ENCODE measurements around the gene LRIG1.

The LRIG1 gene

GRCh38 chr3:66489115-66489514 is 11.7 kb downstream of the LRIG1 start:
- DNase-seq (ENCODE audit: low spot score), result no peak

DNA sequence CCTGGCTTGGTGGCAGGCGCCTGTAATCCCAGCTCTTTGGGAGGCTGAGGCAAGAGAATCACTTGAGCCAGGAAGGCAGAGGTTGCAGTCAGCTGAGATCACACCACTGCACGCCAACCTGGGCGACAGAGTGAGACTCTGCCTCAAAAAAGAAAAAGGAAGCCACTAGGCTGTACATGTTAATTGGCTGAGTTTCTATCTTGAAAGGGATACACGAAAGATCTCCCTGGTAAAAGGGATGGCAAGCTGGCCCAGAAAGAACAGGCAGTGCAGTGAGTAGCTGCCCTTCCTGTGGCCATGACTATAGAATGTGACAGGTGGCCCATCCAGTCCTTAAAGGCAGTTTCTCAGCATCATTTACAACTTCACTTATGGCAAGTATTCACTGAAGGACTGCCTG is 12.3 kb downstream of the LRIG1 start:
- no peak for DNase-seq (ENCODE audit: low spot score)

DNA sequence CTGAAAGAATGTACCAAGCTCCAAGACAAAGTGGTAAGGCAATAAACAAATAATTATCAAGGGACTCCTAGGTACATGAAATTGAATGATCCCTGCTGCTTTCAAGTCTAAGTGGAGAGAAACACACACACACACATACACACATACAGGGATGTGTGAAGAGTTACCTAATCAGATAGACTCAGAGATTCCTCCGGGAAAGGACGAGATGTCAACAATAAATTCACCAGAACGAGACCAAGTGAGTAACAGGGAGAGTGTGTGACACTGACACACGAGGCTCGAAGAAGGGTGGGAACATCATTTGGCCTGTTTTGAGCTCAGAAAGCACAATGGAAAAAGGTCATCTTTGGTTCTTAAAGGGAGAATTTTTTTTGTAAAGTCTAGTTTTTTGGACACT is 13.4 kb downstream of the LRIG1 start:
- DNase-seq (ENCODE audit: low spot score), result no peak

DNA sequence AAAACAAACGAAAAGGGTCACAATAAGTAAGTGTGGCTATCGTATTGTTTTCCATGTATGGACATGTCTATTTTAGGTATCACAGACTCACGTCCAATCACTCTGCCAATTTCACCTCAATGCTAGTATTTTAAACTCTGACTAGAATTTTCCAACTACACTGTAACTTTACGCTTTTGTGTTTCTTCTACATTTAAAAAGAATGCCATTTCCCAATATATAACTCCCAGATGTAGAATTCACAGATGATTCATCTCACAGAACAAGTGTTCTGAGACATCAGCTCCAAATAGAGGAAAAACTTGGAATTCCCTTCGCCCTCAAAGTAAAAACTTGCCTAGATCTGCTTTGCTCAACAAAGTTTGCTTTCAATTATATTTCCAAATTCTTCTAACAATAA is 14.2 kb downstream of the LRIG1 start:
- no peak for DNase-seq (ENCODE audit: low spot score)

- no peak for DNase-seq (ENCODE audit: low spot score)
Observed at GRCh38 chr3:66486202-66486601, 14.6 kb downstream of the LRIG1 start.

DNA sequence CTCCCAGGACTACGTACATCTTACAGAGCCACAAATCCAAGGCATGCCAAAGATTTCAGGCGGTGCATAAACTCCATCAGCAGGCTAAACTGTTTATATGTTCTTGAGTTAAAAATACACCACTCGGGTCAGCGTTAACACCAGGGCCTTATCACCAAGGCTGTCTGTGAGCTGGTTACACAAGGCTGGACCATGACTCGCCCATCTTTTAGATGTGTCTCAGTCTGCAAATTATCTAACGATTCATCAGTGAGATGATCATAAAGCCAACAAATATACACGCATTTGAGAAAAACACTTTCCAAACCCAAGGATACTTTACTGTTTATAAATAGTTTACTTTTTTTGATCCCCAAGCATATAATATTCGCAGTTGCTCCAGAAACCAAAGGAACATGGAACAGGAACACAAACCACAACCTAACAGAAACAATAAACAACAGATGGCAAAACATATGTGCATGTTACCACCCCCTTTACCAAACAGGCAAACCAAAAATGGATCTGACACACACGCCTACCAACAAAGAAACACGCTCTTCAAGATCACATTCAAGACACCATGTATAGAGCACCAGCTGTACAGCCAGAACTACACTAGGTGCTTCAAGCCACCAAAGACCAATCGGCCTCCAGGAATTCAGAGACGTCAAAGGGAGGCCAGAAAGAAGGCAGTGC is 15.4 kb downstream of the LRIG1 start:
- DNase-seq (ENCODE audit: low spot score), result no peak

- DNase-seq (ENCODE audit: low spot score), result no peak
Observed at GRCh38 chr3:66484106-66484844, 16.5 kb downstream of the LRIG1 start.

GRCh38 chr3:66483409-66483906 is 17.4 kb downstream of the LRIG1 start:
- no peak for DNase-seq (ENCODE audit: low spot score)

- peak; percentile 98 for DNase-seq (ENCODE audit: low spot score)
Observed at GRCh38 chr3:66483006-66483405, 17.8 kb downstream of the LRIG1 start.

DNA sequence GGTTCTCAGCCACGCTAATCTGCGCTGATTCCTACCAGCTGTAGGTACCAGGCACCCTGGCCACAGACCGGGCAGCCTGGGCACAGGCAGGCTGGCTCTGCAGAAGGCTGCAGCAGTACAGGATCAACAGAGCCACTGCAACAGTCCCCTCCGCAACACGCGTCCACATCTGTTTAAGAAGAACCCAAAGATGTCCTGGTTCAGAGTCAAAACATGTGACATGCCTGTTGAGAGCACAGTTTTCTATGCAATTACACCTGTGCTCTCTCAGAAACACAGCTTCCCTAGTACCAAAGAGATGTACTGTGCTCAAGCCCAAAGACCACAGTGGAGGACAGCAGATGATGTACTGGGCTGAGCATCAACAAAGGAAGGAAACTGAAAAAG is 18.8 kb downstream of the LRIG1 start:
- DNase-seq (ENCODE audit: low spot score), result peak; percentile 74

- no peak for DNase-seq (ENCODE audit: low spot score)
Observed at GRCh38 chr3:66481071-66482017, 19.5 kb downstream of the LRIG1 start.

DNA sequence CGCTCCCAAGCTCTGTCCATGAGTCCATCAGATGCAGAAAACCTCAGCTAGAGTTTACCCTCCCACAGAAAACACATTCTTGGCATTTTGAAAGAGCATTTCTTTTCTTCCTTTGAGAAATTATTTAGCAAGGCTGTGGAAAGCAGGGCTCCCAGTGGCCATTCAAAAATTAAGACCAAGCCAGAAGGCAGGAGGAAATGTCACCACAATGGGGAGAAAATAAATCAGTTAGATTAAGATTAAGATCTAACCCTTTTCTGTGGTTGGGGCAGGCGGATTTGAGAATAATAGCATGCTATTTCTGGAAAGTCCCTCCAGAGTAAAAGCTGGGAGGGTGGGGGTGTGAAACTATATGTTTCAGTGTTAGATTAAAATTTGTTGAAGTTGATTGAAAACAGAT is 20.2 kb downstream of the LRIG1 start:
- DNase-seq (ENCODE audit: low spot score), result no peak

DNA sequence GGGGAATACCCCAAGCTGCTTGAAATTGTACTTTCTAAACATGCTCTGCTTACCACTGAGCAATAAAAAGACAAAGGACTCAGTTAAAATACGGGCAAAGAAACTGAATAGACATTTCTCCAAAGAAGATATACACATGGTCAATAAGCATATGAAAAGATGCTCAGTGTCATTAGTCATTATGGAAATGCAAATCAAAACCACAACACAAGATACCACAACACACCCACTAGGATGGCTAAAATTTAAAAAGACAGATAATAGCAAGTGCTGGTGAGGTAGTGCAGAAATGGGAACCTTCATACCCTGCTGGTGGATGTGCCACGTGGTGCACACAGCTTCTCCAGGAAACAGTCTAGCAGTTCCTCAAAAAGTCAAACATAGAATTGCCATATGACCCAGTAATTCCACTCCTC is 21.3 kb downstream of the LRIG1 start:
- no peak for DNase-seq (ENCODE audit: low spot score)

GRCh38 chr3:66478960-66479359 is 21.9 kb downstream of the LRIG1 start:
- no peak for DNase-seq (ENCODE audit: low spot score)

DNA sequence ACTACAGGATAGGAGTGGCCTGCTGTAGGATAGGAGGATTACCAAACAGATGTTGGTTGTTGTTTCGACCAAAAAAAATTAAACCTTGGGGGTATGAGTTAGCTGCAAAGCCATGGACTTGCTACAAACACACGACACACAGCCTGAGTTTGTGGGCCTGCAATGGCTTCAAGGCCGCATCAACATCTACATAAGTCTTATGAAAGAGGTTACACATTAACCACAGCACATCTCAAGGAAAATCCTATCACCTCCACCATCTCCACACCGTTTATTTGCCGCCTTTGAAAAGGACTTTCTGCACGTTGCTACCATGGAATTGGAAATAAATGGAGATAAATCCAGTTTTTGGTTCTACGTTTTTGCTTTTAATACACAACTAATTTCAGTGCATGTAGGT is 23.0 kb downstream of the LRIG1 start:
- DNase-seq (ENCODE audit: low spot score), result no peak

GRCh38 chr3:66476852-66477381 is 23.9 kb downstream of the LRIG1 start:
- DNase-seq (ENCODE audit: low spot score), result no peak

GRCh38 chr3:66475386-66476020 is 25.3 kb downstream of the LRIG1 start:
- DNase-seq (ENCODE audit: low spot score), result no peak

GRCh38 chr3:66473692-66474091 is 27.1 kb downstream of the LRIG1 start:
- no peak for DNase-seq (ENCODE audit: low spot score)

DNA sequence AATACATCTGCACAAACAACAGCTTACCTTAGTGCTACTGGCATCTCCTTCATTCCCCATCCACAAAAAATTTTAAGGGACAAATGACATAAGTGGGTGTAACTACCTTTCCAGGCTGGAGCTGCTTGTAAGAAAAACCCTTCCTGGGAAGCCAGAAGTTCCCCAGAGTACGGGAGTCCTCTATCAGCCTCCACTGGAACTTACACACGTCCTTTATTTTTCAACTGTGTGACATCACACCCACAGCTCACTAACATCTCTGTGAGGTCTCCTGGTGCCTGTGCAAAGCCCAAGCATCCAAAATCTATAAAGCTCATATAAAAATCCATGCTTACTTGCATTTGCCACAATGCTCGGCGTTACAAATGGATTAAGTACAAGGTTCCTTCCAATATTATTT is 27.6 kb downstream of the LRIG1 start:
- no peak for DNase-seq (ENCODE audit: low spot score)

DNA sequence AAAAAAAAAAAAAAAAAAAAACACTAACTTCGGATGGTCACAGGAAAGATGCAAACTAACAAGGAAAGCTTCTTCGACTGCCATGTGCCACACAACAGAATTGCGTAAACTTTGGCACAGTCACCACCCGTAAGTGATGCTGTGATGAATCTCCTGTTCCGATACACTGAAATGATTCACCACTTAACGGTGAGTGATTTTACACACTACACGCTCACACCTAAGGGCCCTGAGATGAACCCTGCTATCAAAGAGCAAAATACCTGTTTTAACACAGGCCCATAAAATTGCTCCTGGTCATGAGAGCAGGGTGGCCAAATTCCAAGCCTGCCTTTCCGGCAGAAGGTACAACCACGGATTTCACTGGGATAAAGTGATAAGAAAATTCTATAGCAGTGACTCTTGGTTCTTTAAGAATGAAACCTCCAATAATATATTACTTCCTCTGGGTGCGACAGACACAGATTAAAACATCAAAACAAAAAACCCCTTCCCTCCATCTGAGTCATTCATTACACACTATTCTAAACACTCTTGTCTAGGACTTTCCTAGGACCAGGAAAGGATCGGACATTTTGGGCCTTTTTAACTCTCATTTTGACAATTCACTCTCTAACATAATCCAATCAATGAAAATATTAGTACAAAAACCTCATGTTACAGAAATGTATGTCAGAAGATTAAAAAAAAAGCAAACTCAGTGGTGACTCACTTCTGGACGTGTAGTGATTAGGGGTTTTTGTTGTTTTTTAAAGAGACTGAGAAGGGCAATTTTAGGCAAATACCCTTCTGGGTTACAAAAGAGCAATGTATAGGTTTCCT is 28.3 kb downstream of the LRIG1 start:
- DNase-seq (ENCODE audit: low spot score), result no peak

Measured in globus pallidus (tissue), 1 donor.